GM21423 (cell line): ENCODE measurements around the gene PRDM16.
"Not testable (repeated sequence)": the region's sequence is repeated elsewhere in the genome, so short reads cannot be mapped to it uniquely, and the experiment has no call there.

Experiments used
- ATAC-seq: cut with Tn5 transposase; IDR thresholded peaks from one replicate; pipeline ENCODE4 v1.9.1; 2021; ENCODE audit warnings: mild to moderate bottlenecking, moderate library complexity; ENCODE audit not compliant: unreplicated experiment

The PRDM16 gene

DNA sequence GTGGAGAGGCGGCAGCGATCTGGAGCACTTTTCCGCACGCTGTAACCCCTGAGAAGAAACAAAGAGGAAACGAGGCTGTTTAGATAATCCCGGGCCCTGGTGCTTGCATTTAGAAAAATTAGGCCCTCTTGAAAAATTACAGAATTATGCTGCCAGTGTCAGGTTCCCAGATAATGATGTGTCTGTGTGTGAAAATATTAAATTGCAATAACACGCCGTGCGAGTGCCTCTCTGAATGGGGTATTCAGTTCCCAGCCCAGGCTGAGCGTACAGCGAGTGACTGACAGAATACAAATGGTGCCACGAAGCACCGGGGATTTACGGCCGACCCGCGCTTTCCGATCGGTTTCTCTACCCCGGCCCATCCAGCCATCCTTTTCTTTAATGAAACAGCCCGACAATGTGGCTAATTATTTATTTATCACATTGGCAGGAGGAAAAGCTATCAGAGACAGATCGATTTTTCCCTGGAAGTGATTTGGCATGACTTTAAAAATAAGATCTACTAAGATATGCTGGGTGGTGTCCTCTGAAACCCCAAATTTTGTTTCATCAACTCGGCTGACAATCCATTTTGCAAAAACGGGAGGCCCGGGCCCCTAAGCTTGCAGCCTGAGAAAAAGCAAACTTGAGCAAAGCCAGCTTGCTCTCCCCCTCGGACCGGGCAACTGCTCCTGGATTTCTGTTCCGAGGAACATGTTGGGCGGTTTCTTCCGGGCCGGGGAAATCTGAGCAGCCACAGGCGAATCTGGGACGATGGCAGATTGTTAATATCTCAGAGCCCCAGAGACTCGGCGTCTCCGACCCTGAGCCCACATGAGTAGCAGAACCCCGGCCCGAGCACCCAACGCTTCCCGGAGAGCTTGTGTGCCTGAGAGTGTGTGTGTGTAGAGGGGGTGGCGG lies 11.3 kb downstream of the PRDM16 start:
- ATAC-seq, result no peak

DNA sequence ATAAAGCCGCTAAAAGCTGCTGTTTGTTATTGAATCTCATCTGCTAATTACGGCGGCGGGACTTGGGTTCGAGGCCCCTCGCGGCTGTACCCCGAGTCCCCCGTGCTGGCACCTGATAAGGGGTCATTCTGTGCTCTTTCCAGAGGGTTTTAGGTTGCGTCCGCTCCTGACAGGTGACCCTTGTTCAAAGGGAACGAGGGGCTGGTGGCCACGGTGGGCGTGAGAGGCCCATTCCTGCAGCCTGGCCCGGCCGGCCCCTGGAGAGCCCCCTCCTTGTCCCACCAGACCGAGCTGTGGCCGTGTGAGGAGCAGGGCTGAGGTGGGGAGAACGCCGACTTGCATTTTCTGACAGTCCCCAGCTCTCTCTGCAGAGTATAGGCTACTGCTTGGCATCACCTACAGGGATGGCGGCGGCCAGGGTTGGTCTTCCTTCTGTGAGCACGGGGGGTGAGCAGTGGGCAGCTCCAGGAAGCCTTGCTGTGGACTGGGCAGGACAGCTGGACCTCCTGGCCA lies 12.2 kb downstream of the PRDM16 start:
- ATAC-seq, result no peak

DNA sequence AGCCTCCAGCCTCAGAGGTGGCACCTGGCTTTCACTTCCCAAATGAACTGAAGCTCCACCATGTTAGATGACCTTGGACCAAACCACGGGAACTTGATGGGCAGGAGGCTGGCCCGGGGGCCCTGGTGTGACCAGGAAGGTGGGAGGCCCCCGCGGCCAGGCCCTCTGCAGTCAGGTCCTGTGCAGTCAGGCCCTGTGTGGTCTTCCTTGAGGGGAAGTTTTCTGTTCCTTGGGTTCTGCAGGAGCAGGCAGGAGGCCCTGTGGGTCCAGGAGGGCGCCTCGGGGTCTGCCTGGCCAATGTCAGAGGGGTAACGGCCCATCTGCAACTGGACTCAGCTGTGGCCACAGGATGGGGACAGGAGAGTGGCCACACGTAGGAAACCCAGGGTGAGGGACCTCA lies 13.0 kb downstream of the PRDM16 start:
- no peak for ATAC-seq

- ATAC-seq, result no peak
These were observed 13.8 kb downstream of the PRDM16 start for GRCh38 chr1:3082571-3083516.

- ATAC-seq, result no peak
These were observed 15.2 kb downstream of the PRDM16 start for GRCh38 chr1:3084154-3084553.

GRCh38 chr1:3084726-3085125 lies 15.7 kb downstream of the PRDM16 start:
- ATAC-seq, result no peak

DNA sequence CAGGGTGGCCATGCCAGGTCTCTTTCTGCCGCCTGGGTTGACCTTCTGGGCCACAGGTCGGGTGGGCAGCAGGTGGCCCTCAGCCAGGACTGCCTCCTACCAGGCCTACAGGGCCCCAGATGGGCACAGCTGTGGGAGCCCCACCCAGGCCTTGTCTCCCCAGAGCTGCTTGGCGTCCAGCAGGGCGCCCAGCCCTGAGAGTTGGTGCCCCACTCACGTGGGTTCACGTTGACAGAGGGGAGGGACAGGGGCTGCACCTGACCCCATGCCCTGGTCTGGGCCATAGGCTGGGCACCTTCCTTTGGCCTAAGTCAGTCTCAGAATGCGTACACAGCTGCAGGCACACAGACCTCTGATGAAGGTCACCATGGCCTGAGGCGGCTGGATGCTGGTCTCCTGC lies 16.7 kb downstream of the PRDM16 start:
- no peak for ATAC-seq

DNA sequence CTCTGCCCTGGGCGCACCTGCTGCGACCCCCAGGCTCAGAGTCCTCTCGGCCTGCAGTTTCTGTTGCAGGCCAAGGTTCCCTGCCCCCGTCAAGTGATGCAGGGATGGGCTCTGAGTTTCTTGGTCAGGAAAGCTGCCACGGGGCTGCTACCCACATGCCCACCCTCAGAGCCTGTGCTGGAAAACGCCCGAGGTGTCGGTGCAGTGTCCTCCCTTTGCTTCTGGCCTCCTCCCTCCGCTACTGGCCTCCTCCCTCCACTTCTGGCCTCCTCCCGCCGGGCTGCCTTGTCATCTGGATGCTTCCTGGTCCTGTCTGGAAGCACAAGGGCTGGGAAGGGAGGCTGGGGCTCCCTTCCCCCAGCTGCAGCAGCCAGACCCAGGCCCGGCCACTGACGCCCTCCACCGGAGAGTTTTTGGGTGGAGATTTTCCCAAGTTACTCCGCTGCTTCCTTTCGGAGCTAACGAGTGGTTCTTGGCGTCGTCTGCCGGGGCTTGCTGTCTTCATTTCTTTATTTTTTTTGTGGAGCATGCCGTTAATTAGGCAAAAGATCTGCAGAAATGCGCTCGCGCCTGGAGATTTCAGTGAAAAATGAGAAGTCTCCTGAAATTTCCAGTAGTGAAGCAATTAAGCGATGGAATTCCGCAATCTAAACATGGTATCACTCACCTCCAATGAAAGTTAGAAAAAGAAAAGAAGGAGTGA lies 17.4 kb downstream of the PRDM16 start:
- no peak for ATAC-seq

DNA sequence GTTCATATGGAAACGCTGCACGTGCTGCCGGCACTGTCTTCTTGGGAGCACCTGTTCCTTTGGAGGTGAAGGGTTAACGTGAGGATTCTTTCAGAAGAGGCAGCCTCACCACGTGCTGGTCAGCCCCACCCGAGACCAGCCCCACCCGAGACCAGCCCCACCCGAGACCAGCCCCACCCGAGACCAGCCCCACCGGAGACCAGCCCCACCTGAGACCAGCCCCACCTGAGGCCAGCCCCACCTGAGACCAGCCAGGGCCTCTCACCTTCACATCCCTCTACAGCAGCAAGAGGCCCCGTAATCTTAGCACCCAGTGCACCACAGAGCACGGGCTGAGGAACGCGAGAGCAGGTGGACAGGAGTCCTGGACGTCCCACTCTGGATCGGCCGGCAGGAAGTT lies 18.0 kb downstream of the PRDM16 start:
- ATAC-seq, result no peak

DNA sequence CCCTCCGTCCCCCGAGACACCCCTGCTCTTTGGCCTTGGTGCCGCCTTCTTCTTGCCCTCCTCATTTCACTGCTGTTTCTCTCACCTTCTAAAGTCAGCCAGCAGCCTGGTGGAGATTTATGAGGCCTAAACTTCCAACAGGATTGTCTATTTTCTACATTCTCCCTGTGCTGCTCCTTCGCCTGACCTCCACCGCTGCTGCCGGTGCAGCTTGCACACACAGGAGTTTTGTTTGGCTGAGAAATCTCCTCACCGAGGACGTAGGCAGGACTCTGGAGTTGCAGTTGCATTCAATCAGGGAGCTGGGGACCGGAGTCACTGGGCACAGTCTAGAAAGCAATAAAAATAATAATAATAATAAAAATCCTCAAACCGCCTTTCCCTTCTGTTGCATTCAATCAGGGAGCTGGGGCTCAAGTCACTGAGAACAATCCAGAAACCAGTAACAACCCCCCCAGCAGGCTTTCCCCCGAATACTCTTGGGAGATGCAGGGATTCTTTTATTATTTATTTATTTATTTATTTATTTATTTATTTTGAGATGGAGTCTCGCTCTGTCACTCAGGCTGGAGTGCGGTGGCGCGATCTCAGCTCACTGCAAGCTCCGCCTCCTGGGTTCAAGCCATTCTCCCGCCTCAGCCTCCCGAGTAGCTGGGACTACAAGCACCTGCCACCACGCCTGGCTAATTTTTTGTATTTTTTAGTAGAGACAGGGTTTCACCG lies 19.1 kb downstream of the PRDM16 start:
- not testable (repeated sequence) for ATAC-seq

GRCh38 chr1:3089490-3089889 lies 20.5 kb downstream of the PRDM16 start:
- no peak for ATAC-seq

- no peak for ATAC-seq
These were observed 22.3 kb downstream of the PRDM16 start for GRCh38 chr1:3091334-3091733.

DNA sequence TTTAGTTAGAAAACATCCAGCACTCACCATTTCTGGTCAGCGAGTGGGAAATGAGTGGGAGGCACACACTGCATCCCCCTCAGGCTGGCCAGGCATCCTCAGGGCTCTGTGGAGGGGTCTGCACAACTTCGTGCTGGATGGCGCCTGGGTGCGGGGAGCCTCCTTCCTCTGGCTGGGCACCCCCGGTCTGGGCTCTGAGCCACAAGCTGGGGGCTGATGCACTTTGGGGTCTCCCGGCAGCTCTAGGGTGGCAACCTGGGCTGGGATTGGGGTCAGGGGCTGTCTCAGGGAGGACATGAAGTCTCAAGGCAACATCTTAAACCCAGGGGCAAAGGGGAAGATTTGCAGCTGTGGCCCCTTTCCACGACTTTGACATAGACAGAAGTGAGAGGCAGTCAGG lies 23.5 kb downstream of the PRDM16 start:
- no peak for ATAC-seq

DNA sequence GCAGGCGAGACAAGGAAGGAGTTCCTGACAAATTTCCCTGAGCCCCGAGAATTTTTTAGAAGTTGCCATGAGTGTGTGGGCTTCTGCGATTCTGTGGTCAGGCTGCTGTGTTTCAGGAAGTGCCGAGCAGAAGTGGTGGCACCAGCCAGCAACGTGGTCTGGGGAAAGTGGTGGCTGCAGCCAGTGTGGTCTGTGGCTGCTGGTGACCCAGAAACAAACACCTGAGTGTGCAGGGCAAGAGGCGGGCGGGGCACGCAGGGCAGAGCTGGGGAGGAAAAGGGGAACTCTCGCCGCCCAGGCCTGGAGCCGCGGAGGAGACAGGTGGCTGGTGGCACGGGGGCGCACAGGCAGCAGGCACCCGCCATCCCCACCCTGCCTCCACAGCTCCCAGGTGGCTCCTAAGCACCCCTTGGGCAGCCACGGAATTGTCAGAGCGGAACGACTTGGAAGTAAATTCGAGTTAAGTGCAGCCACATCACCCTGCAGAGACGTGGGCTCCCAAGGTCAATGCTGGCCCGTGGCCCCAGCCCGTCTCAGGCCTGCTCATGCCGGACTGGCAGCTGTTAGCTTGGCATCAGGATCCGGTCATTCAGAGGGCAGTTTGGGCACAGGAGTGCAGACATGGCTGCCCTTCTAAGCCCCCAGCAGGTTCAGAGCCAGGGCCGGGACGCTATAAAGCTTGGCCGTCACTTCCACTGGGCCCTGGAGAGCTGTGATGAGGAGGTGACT lies 25.1 kb downstream of the PRDM16 start:
- ATAC-seq, result no peak

DNA sequence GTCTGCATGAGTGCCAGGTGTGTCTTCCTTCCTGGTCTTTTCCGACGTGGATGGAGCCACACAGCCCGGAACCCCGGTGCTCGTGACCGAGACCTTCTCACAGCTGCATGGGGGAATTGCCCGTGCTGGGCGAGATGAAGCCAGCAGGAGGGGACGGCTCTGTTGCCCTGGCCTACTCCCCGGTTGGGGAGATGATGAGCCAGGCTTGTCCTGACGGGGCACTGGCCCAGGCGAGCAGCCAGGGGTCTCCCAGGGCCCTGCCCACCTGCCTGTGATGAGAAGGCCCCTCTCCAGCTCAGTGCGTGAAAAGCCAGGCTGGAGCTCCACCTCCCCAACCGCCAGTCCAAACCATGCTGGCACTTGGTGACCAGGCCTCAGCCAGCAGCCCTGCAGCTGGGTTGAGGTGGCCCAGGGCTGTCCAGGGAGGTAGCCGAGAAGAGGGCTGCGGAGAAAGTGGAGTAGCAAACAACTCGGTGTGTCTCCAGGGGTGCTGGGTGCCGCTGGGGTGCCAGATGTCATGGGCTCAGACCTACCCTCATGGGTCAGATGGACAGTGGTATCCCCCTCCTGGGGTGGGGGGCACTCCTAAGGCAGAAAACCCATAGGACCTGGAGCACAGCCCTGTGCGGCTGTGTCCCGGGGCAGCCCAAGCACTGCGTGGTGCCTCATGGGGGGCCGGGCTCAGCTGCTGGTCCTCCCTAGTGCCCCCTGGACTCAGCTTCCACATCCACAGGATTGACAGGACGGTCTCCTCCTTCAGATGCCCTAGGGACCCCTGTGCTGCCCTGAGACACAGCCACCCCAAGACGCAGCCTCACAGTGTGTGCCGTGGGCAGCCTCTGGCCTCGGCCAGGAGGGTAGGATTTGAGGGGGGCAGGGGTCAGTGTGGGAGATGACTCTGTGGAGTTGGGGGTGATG lies 26.1 kb downstream of the PRDM16 start:
- no peak for ATAC-seq

- ATAC-seq, result no peak
These were observed 27.3 kb downstream of the PRDM16 start for GRCh38 chr1:3096345-3096744.

DNA sequence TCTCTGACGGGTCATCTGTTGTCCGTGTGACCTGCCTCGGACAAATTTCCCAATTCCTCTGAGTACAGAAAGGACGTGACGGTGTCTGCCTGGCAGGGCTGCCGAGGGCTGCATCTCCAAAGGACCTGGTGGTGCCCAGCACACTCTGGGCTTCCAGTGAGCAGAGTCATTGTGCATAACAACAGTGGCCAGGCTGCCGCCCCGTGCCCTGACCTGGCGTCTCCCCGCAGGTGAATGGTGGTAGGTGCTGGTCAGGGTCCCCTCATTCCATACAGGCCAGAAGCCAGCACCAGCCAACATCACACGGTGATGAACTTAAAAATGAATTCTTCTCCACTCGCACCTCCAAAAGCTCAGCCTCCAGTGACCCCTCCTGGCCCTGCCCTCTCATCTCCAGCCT lies 28.2 kb downstream of the PRDM16 start:
- no peak for ATAC-seq

DNA sequence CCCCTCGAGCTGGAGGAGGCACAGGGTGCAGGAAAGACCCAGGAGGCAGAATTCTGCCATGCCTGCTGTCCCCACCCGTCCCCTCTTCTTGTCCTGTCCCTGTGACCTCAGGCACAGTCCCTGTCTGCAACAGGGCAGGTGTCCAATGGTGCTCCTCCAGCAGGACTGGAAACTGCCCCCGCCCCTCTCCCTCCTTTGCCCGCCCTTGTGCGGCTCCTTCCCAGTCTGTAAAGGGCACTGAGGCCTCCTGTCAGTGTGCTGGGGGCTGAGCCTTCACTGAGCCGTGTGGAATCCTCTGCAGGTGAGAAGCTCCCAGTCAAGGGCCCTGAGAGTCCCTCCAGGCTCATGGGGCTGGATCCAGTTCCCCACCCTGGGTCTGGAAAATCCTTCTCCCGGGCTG lies 28.9 kb downstream of the PRDM16 start:
- no peak for ATAC-seq

DNA sequence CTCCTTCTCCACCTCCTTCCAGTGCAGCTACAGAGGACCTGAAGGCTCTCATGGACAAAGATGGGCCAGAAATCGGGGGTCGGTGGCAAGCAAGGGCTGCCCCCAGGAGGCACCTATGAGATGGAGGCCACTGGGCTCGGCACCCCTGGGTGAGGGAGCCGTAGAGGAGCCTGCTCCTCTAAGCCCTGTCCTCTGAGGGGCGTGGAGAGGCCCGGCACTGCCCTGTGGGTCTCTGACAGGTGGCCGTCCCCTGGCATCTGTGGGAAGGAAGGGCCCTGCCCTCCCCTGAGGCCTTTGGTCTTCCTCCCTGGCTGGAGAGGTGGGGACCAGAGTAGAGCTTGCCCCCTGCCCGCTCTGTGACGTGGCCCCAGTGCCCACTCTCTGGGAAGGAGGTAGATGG lies 30.9 kb downstream of the PRDM16 start:
- ATAC-seq, result no peak
